TTC549 (cell line): ENCODE data around the gene OR2V2.

Experiments
- FAIRE-seq: peaks from 2 replicates; lab custom pipeline; 2012; peaks lifted over from hg19 to GRCh38; lab: Jason Lieb, UNC

Gene OR2V2

GRCh38 chr5:181207214-181207959 lies 60.0 kb downstream of the OR2V2 start:
- FAIRE-seq, result peak; percentile 67

GRCh38 chr5:181207960-181208253 lies 60.5 kb downstream of the OR2V2 start:
- no peak for FAIRE-seq
